Neural cell (in vitro differentiated cells): ENCODE results near the gene RABGAP1L. TPM values are rescaled to one million over a fixed set of nuclear protein-coding genes. Genes with fewer than 3 reads are reported as not detected.

Source experiments
- H2AFZ ChIP-seq: fragments of 200-600, 300-800 bp; sonication (generic), shearing (Covaris generic); 2 replicates; pipeline ENCODE4 v1.6.0; 2014; ENCODE audit warnings: low read depth, mild to moderate bottlenecking, antibody characterized with exemption, low read length, moderate library complexity
- H3F3A ChIP-seq: fragments of 200-600 bp; shearing (Covaris generic); 2 replicates; pipeline ENCODE4 v1.6.1; 2016; ENCODE audit warnings: mild to moderate bottlenecking, moderate library complexity, mixed read lengths, antibody characterized with exemption, low read length; ENCODE audit not compliant: insufficient read depth, poor library complexity, severe bottlenecking
- H3K27ac ChIP-seq: fragments of 200-600, 300-800 bp; sonication (generic), shearing (Covaris generic); 2 replicates; pipeline ENCODE4 v1.5.1; 2014; ENCODE audit warnings: mild to moderate bottlenecking, low read length, moderate library complexity
- H3K27me3 ChIP-seq: fragments of 300-800, 200-600 bp; sonication (generic), shearing (Covaris generic); 2 replicates; pipeline ENCODE4 v1.6.0; 2014; ENCODE audit warnings: mild to moderate bottlenecking, low read depth, low read length, moderate library complexity; ENCODE audit not compliant: insufficient read depth
- H3K36me3 ChIP-seq: fragments of 300-800, 200-600 bp; sonication (generic), shearing (Covaris generic); 2 replicates; pipeline ENCODE4 v1.5.1; 2014; ENCODE audit warnings: mild to moderate bottlenecking, antibody characterized with exemption, low read length, moderate library complexity; ENCODE audit not compliant: insufficient read depth
- H3K4me2 ChIP-seq: fragments of 300-800, 200-600 bp; sonication (generic), shearing (Covaris generic); 2 replicates; pipeline ENCODE4 v1.6.0; 2014; ENCODE audit warnings: mild to moderate bottlenecking, low read length
- H3K4me3 ChIP-seq: fragments of 300-800, 200-600 bp; sonication (generic), shearing (Covaris generic); 2 replicates; pipeline ENCODE4 v1.5.1; 2014; ENCODE audit warnings: mild to moderate bottlenecking, low read length, moderate library complexity
- H3K79me2 ChIP-seq: fragments of 200-600 bp; shearing (Covaris generic); replicated peaks from 2 replicates; pipeline ENCODE4 v1.6.0; 2014; ENCODE audit warnings: mild to moderate bottlenecking, low read length, moderate library complexity; ENCODE audit not compliant: insufficient read depth
- H3K9ac ChIP-seq: fragments of 300-800, 200-600 bp; sonication (generic), shearing (Covaris generic); 2 replicates; pipeline ENCODE4 v1.6.1; 2016; ENCODE audit warnings: mild to moderate bottlenecking, low read length, mixed read lengths
- H3K9me2 ChIP-seq: fragments of 200-600 bp; shearing (Covaris generic); 2 replicates; pipeline ENCODE4 v1.6.1; 2016; ENCODE audit warnings: mild to moderate bottlenecking, low read length, mixed read lengths; ENCODE audit not compliant: insufficient read depth
- H3K9me3 ChIP-seq: fragments of 200-600, 300-800 bp; sonication (generic), shearing (Covaris generic); 2 replicates; pipeline ENCODE4 v1.6.1; 2016; ENCODE audit warnings: mild to moderate bottlenecking, mixed run types, low read length, moderate library complexity, mixed read lengths
- H4K20me1 ChIP-seq: fragments of 200-600 bp; shearing (Covaris generic); 2 replicates; pipeline ENCODE4 v1.6.1; 2016; ENCODE audit warnings: mild to moderate bottlenecking, mixed run types; ENCODE audit not compliant: insufficient read depth
- EP300 ChIP-seq: fragments of 450-650 bp; conservative IDR thresholded peaks from 2 replicates; pipeline ENCODE4 v1.6.1; 2014; ENCODE audit warnings: antibody characterized with exemption, mild to moderate bottlenecking, moderate library complexity; ENCODE audit not compliant: poor library complexity, severe bottlenecking
- EZH2 ChIP-seq: fragments of 200-600, 300-800 bp; shearing (Covaris generic), sonication (generic); IDR thresholded peaks from 2 replicates; pipeline ENCODE4 v1.6.1; 2014; ENCODE audit warnings: antibody characterized with exemption, low read length, borderline replicate concordance, mild to moderate bottlenecking; ENCODE audit not compliant: insufficient read depth, poor library complexity, severe bottlenecking
- MXI1 ChIP-seq: fragments of 450-650 bp; conservative IDR thresholded peaks from 2 replicates; pipeline ENCODE4 v1.6.1; 2014; ENCODE audit warnings: antibody characterized with exemption, mild to moderate bottlenecking; ENCODE audit not compliant: poor library complexity, severe bottlenecking
- POLR2AphosphoS5 ChIP-seq: IDR thresholded peaks from 2 replicates; pipeline ENCODE4 v1.6.1; 2012
- RAD21 ChIP-seq: fragments of 450-650 bp; conservative IDR thresholded peaks from 2 replicates; pipeline ENCODE4 v1.6.1; 2014; ENCODE audit warnings: antibody characterized with exemption, mild to moderate bottlenecking, moderate library complexity
- REST ChIP-seq: IDR thresholded peaks from 2 replicates; pipeline ENCODE4 v1.6.1; 2012; ENCODE audit warnings: borderline replicate concordance
- SMC3 ChIP-seq: fragments of 450-650 bp; conservative IDR thresholded peaks from 2 replicates; pipeline ENCODE4 v1.6.1; 2014; ENCODE audit warnings: antibody characterized with exemption, mild to moderate bottlenecking, moderate library complexity; ENCODE audit not compliant: poor library complexity
- TAF1 ChIP-seq: IDR thresholded peaks from 2 replicates; pipeline ENCODE4 v1.6.1; 2012; ENCODE audit warnings: low read depth
- polyA plus RNA-seq: library from polyadenylated mRNA; depleted of rRNA; stranded (reverse); fragments of >200 nt; gene quantifications from 2 replicates; pipeline ENCODE4 v1.2.3, GENCODE V29; 2014
- TF ChIP-seq, protein P1 (sequence below): fragments of 450-650 bp; IDR thresholded peaks from 2 replicates; pipeline ENCODE4 v1.5.1; 2014; ENCODE audit warnings: antibody characterized with exemption, mild to moderate bottlenecking, moderate library complexity; ENCODE audit not compliant: poor library complexity, severe bottlenecking

The RABGAP1L gene
- polyA plus RNA-seq, 1 donor from 2014 or later = 32.2 TPM

GRCh38 chr1:174974711-174975119 is 815.4 kb downstream of the RABGAP1L start:
- H2AFZ ChIP-seq = no peak overlapping the region
- no peaks in the 10 kb centered on the region for H3K9me2 ChIP-seq
- H3K9ac ChIP-seq = no peak overlapping the region
- no peak for TF ChIP-seq SMC3
- no peak for TF ChIP-seq TAF1
- TF ChIP-seq MXI1 = no peak
- no peak for TF ChIP-seq REST
- no peak for TF ChIP-seq EP300
- TF ChIP-seq POLR2AphosphoS5 = no peak
- TF ChIP-seq, protein P1, sequence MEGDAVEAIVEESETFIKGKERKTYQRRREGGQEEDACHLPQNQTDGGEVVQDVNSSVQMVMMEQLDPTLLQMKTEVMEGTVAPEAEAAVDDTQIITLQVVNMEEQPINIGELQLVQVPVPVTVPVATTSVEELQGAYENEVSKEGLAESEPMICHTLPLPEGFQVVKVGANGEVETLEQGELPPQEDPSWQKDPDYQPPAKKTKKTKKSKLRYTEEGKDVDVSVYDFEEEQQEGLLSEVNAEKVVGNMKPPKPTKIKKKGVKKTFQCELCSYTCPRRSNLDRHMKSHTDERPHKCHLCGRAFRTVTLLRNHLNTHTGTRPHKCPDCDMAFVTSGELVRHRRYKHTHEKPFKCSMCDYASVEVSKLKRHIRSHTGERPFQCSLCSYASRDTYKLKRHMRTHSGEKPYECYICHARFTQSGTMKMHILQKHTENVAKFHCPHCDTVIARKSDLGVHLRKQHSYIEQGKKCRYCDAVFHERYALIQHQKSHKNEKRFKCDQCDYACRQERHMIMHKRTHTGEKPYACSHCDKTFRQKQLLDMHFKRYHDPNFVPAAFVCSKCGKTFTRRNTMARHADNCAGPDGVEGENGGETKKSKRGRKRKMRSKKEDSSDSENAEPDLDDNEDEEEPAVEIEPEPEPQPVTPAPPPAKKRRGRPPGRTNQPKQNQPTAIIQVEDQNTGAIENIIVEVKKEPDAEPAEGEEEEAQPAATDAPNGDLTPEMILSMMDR = no peak
- no peak for TF ChIP-seq RAD21
- no peak for TF ChIP-seq EZH2
- H3K4me3 ChIP-seq = no peak overlapping the region
- H4K20me1 ChIP-seq = no peaks in the 10 kb centered on the region
- no peaks in the 10 kb centered on the region for H3F3A ChIP-seq
- H3K36me3 ChIP-seq = peaks cover 5% of the 10 kb centered on the region
- no peak overlapping the region for H3K4me2 ChIP-seq
- H3K27me3 ChIP-seq = no peaks in the 10 kb centered on the region
- H3K27ac ChIP-seq = no peak overlapping the region
- H3K79me2 ChIP-seq = no peaks in the 10 kb centered on the region
- H3K9me3 ChIP-seq = no peaks in the 10 kb centered on the region

- Histone ChIP-seq H3K9ac (no peak overlapping the region), H2AFZ (no peak overlapping the region), H3K79me2 (no peaks in the 10 kb centered on the region), H4K20me1 (no peaks in the 10 kb centered on the region), H3K9me2 (no peaks in the 10 kb centered on the region), H3F3A (no peaks in the 10 kb centered on the region), H3K4me3 (no peak overlapping the region), H3K9me3 (no peaks in the 10 kb centered on the region), H3K36me3 (no peaks in the 10 kb centered on the region), H3K27ac (no peak overlapping the region), H3K27me3 (no peaks in the 10 kb centered on the region), H3K4me2 (no peak overlapping the region)
- TF ChIP-seq REST (no peak), TAF1 (no peak), SMC3 (no peak), MXI1 (no peak), RAD21 (no peak), EZH2 (no peak), EP300 (no peak), POLR2AphosphoS5 (no peak)
- TF ChIP-seq, protein P1 = no peak
These were observed 816.4 kb downstream of the RABGAP1L start for GRCh38 chr1:174975764-174976163.
